IPS DF 6.9 (cell line): ENCODE data around the gene RTN4.
"Not testable (repeated sequence)": the region's sequence is repeated elsewhere in the genome, so short reads cannot be mapped to it uniquely, and the experiment has no call there.

Experiments used
- DNase-seq: peaks from one replicate; pipeline ENCODE4 v3.0.0-alpha.2; 2013; ENCODE audit warnings: low read depth, low spot score
- H3K27ac ChIP-seq: one replicate; pipeline ENCODE4 v1.5.1; 2013; ENCODE audit warnings: low read length, control low read depth
- H3K27me3 ChIP-seq: 2 replicates; pipeline ENCODE4 v1.6.1; 2013; ENCODE audit warnings: mild to moderate bottlenecking, low read length; ENCODE audit not compliant: control insufficient read depth, insufficient read depth
- H3K36me3 ChIP-seq: 2 replicates; pipeline ENCODE4 v1.6.1; 2013; ENCODE audit warnings: low read length; ENCODE audit not compliant: control insufficient read depth, insufficient read depth
- H3K4me1 ChIP-seq: 2 replicates; pipeline ENCODE4 v1.6.1; 2013; ENCODE audit warnings: low read length; ENCODE audit not compliant: control insufficient read depth, insufficient read depth
- H3K4me3 ChIP-seq: 2 replicates; pipeline ENCODE4 v1.5.1; 2013; ENCODE audit warnings: mild to moderate bottlenecking, low read length
- H3K9me3 ChIP-seq: 2 replicates; pipeline ENCODE4 v1.6.1; 2013; ENCODE audit warnings: low read length, inconsistent platforms; ENCODE audit not compliant: control insufficient read depth, insufficient read depth
- WGBS: extraction: QIAGEN DNeasy Blood & Tissue Kit; methylation state at CpG from one replicate; pipeline ENCODE4 v1.1.7; 2013; ENCODE audit warnings: mixed read lengths, missing lambda C conversion rate; ENCODE audit not compliant: insufficient read length, insufficient coverage; 5-methylcytosine and 5-hydroxymethylcytosine counted together

RTN4 gene

DNA sequence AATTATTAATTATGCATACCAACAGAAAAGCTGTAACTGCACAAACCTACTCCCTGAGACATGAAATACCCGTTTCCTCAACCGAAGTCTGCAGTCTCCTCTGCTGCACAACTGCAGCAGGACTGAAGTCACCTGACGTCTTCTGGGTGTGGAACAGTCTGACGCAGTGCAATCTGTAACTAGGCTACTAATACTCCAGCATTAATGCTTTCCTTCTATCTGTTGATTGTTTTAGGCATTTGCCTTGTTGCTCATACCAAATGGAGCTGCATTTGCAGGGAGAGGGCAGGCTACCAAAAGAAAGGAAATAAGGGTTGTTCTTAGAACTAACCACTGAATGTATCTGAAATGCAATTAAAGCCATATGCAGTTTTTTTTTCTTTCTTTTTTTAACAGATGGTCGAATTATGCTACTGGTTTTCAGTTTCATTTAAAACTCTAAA is 40.1 kb downstream of the RTN4 start:
- Histone ChIP-seq H3K27ac (no peak overlapping the region), H3K27me3 (no peaks in the 10 kb centered on the region), H3K9me3 (no peaks in the 10 kb centered on the region), H3K4me3 (no peak overlapping the region), H3K4me1 (peaks cover 5% of the 10 kb centered on the region; the same call in 1 of the 2 replicates), H3K36me3 (no peaks in the 10 kb centered on the region)
- DNase-seq, result no peak
- WGBS, result no CpG with 5 or more reads among the region's 5 CpGs

DNA sequence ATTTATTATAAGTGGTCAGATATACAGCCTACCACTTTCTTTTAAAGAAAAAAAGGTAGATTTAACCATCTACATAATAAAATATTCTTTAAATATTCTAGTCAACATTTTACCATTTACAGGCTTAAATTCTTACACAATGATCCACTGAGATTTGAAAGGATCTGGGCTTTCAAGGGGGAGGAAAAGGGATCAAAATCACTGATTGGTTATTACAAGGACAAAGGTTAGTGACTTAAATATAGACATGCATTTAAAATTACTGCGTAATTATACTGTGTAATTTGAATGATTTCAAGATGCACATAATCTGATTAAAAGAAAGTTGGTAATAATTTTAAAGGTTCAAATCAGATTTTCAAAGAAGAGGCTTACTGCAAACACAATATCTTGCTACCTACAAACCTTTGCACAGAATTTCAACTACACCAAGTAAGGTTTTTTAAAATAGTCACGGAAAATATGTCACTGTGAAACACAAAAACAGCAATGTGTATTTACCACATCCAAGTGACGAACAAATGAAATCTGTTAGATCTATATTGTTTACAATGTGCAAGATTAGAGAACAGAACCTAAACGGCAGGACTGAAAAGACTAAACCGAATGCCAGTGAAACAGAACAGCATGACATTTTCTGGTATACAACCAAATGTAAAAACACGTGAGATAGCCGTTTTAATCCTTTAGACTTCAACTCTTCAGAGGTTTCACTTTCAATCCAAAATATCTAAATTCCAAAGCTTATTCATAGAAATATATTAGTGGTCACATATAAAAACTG is 40.8 kb downstream of the RTN4 start:
- H3K4me3 ChIP-seq, result no peak overlapping the region
- H3K9me3 ChIP-seq, result no peaks in the 10 kb centered on the region
- no peak for DNase-seq
- H3K27ac ChIP-seq, result no peak overlapping the region
- no peaks in the 10 kb centered on the region for H3K36me3 ChIP-seq
- H3K27me3 ChIP-seq, result no peaks in the 10 kb centered on the region
- peaks cover 6% of the 10 kb centered on the region; the same call in 1 of the 2 replicates for H3K4me1 ChIP-seq
- no CpG with 5 or more reads among the region's 7 CpGs for WGBS

DNA sequence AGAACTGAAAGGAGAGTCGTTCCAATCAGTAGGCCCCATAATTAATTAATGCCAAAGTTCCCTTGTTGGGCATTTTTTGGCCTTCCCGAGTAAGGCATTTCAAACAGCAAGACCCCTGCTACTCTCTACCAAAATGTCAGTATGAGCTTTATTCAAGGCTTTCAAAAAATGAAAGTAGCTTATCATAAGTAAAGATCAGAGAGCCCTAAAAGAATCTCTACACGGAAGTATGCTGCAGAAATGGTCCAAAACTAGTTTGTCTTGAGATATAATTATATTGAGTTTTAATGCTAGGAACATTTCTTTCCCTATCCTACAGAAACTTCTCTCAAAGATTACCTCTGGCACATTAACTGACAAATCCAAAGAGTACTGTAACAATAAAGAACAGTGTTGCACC is 43.9 kb downstream of the RTN4 start:
- H3K27me3 ChIP-seq, result no peaks in the 10 kb centered on the region
- no peaks in the 10 kb centered on the region for H3K36me3 ChIP-seq
- H3K4me1 ChIP-seq, result peaks cover 5% of the 10 kb centered on the region; the same call in 1 of the 2 replicates
- WGBS, result no CpG with 5 or more reads among the region's 3 CpGs
- H3K27ac ChIP-seq, result no peak overlapping the region
- no peak overlapping the region for H3K4me3 ChIP-seq
- no peak for DNase-seq
- no peaks in the 10 kb centered on the region for H3K9me3 ChIP-seq

DNA sequence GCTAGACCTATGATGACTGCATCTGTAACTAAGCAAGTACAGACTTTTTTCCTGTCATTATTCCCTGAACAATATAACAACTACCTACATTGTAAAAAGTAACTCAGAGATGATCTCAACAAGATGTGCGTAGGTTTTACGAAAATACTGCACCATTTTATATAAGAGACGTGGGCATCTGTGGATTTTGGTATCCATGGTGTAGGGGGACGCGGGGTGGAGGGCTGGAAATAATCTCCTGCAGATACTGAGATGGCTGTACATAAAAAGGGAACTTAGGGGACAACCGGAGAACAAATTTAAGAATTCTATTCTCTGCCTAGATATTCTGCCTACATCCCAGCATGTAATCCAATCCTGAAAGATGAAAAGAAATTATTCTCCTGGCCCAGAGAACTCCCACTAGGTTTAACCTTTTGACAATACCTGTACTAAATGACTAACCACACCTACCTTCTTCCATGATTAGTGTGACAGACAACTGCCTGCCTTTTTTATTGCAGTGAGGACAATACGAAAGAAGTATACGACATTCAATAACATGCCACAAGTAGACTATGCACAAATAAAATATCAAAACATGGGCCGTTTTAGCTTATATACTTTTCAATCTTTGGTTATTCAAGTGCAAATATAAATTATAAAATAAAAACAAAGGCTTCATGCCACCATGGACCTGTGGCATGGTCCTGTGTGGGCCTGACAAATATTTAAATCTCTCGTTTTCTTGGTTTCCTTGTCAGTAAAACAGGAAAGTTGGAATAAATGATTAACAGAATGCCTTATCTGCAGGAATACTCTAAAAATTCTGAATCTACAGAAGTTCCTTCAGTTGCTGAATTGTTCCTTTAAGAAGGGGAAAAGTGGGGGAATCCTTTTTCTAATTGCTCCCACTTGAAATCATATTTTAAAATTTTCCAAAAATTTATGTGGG is 46.3 kb downstream of the RTN4 start:
- Histone ChIP-seq H3K4me3 (no peak overlapping the region), H3K36me3 (no peaks in the 10 kb centered on the region), H3K27me3 (no peaks in the 10 kb centered on the region), H3K27ac (no peak overlapping the region), H3K4me1 (0 out of 2 replicates have a peak, but pooled peaks cover 2% of the 10 kb centered on the region), H3K9me3 (no peaks in the 10 kb centered on the region)
- no peak for DNase-seq
- no CpG with 5 or more reads among the region's 10 CpGs for WGBS

DNA sequence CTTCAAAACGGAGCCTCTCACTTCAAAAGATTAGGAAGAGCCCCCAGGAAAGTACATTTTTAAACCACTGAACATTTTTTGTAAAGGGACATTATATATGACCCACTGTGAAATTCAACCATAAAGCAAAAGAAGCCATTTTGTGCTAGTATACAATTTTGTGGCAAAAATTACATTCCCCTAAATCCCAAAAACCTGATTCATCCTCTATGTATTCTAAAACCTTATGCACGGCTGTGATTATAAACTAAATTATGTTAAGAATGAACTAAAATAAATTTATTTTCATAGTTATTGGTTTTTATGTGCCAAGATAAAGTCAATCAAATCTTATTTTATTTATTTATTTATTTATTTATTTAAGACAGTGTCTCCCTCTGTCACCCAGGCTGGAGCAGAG is 48.5 kb downstream of the RTN4 start:
- no peak for DNase-seq
- no peak overlapping the region for H3K4me3 ChIP-seq
- WGBS, result no CpG with 5 or more reads among the region's 2 CpGs

DNA sequence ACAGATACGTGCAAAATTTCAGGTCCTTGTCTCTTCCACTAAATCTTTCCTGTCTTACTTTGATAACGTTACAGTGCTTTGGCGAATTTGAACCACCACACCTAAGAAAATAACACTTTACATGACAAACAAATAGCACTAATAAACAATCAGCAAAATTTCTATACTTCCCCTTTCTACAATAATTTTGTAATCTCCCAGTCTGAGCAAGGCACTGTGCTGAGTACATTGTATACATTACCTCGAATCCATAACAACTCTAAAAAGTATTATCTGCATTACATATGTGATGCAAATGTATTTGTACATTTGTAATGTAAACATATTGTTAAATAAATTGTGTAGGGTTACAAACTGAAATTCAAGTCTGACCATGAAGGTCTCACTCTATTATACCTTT is 49.9 kb downstream of the RTN4 start:
- no peak overlapping the region for H3K27ac ChIP-seq
- no peaks in the 10 kb centered on the region for H3K27me3 ChIP-seq
- 0 out of 2 replicates have a peak, but pooled peaks cover 1% of the 10 kb centered on the region for H3K4me1 ChIP-seq
- no peak overlapping the region for H3K4me3 ChIP-seq
- WGBS, result no CpG with 5 or more reads among the region's 4 CpGs
- no peak for DNase-seq
- H3K9me3 ChIP-seq, result no peaks in the 10 kb centered on the region
- H3K36me3 ChIP-seq, result no peaks in the 10 kb centered on the region

More for the DNA sequence above, 48.5 kb downstream of the RTN4 start:
- H3K27me3 ChIP-seq, result no peaks in the 10 kb centered on the region
- H3K27ac ChIP-seq, result no peak overlapping the region
- no peaks in the 10 kb centered on the region for H3K36me3 ChIP-seq
- no peaks in the 10 kb centered on the region for H3K9me3 ChIP-seq
- 0 out of 2 replicates have a peak, but pooled peaks cover 1% of the 10 kb centered on the region for H3K4me1 ChIP-seq

DNA sequence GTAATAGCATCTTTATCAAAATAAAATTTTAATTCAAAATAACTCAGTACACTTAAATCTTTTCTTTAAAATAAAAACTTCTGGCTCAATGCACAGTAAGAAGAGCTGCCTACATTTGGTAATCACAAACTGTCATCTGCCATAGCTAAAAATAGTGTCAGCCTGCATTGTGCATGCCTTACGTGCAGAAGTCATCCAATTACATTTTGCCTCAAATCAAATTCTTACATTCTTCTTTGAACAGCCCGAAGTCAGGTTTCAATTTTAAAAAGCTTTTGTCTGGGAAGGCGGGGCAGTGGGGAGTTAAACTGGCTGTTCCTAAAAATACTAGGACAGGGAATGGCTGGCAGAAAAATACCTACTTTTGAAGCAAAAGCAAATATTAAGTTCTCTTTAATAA is 51.1 kb downstream of the RTN4 start:
- Histone ChIP-seq H3K27me3 (no peaks in the 10 kb centered on the region), H3K36me3 (no peaks in the 10 kb centered on the region), H3K27ac (no peak overlapping the region), H3K4me3 (no peak overlapping the region), H3K9me3 (no peaks in the 10 kb centered on the region), H3K4me1 (no peaks in the 10 kb centered on the region)
- DNase-seq, result no peak
- no CpG with 5 or more reads among the region's 3 CpGs for WGBS

DNA sequence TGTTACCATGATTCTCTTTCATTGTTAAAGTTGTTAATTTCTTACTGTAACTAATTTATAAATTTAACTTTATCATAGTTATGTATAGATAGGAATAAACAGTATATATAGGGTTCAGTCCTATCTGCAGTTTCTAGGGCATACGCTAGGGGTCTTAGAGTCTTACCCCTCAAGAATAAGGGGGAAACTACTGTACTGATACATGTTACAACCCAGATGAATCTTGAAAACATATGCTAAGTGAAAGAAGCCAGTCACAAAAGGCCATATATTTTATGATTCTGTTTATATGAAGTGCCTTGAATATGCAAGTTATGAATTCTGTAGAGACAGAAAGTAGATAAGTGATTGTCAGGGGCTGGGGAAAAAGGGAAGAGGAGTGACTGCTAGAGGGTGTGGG is 52.4 kb downstream of the RTN4 start:
- Histone ChIP-seq H3K27ac (no peak overlapping the region), H3K9me3 (no peaks in the 10 kb centered on the region), H3K4me1 (no peaks in the 10 kb centered on the region), H3K4me3 (no peak overlapping the region), H3K27me3 (no peaks in the 10 kb centered on the region), H3K36me3 (no peaks in the 10 kb centered on the region)
- DNase-seq, result no peak
- no CpG with 5 or more reads among the region's 1 CpG for WGBS

DNA sequence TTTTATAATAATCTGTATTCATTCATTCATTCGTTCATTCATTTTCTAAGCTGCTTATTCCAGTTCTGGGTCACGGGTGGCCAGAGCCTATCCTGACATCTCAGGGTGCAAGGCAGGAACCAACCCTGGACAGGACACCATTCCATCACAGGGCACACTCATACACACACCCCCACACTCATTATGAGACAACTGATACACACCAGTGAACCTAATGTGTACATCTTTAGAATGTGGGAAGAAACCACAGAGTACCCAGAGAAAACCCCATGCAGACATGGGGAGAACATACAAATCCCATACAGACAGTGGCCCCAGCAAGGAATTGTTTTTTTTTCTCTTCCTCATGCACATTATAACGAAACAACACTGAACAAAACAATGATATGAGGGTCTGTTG is 54.7 kb downstream of the RTN4 start:
- no CpG with 5 or more reads among the region's 3 CpGs for WGBS
- DNase-seq, result no peak
- Histone ChIP-seq H3K36me3 (no peaks in the 10 kb centered on the region), H3K4me3 (no peak overlapping the region), H3K27me3 (no peaks in the 10 kb centered on the region), H3K4me1 (no peaks in the 10 kb centered on the region), H3K9me3 (no peaks in the 10 kb centered on the region), H3K27ac (no peak overlapping the region)

DNA sequence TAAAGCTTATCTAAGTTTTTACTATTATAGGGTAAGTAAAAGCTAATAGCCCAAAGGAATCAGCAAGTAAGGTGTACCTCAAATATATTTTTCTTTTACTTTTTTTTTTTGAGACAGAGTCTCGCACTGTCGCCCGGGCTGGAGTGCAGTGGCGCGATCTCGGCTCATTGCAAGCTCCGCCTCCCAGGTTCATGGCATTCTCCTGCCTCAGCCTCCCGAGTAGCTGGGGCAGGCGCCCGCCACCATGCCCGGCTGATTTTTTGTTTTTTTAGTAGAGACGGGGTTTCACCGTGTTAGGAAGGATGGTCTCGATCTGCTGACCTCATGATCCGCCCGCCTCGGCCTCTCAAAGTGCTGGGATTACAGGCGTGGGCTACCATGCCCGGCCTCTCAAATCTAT is 59.6 kb downstream of the RTN4 start:
- H3K4me1 ChIP-seq, H3K9me3 ChIP-seq, DNase-seq, H3K4me3 ChIP-seq, H3K27me3 ChIP-seq, H3K36me3 ChIP-seq, H3K27ac ChIP-seq: not testable (repeated sequence)
- WGBS, result no CpG with 5 or more reads among the region's 19 CpGs
